ENCODE measurements around the gene ALS2CL.

The ALS2CL gene

GRCh38 chr3:46714728-46715506 lies 21.4 kb upstream of the ALS2CL start:
- no peak for FAIRE-seq
- no peak for DNase-seq (ENCODE audit: insufficient read length)
- no peak for TF ChIP-seq POLR2AphosphoS5 (IDR thresholded peaks at IDR 0.05; ENCODE audit: low read depth, low read length)
- no peak for TF ChIP-seq POLR2A (IDR thresholded peaks at IDR 0.05; ENCODE audit: low read depth, low read length)
- no peak for TF ChIP-seq TAF1 (IDR thresholded peaks at IDR 0.05; ENCODE audit: borderline replicate concordance, low read depth, low read length)

DNA sequence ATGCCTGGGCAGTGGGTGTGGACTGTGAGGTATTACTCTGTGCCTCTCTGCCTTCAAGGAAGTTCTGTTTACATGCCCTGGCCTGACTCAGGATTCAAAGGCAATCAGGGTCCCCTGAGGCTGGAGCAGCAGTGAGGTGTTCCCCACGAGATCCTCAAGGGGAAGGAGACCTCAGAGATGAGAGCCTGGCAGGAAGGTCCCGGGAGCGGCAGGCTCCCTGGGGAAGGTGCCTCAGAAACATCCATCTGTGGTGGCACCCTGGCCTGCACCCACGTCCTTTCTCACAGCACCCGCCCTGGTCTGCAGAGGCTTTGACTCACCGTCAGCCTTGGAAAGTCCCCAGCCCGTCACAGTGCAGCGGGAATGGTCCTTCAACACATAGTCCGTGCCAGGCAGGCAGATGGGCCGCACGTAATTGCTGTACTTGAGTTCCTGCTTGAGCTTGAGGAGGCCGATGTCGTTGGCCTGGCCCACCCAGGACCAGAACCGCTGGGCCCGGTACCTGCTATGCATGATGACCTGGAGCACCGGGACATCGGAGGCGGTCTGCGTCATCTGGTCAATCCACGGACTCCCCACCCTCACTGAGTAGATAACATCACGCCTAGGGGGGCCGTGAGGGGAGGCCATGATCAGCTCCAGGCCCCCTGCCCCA lies 20.5 kb upstream of the ALS2CL start:
- FAIRE-seq, result peak; percentile 98
- TF ChIP-seq POLR2A (IDR thresholded peaks at IDR 0.05; ENCODE audit: low read depth, low read length) (peak; percentile 48; the same call in 1 of the 2 replicates), POLR2AphosphoS5 (IDR thresholded peaks at IDR 0.05; ENCODE audit: low read depth, low read length) (no peak; the same call in 1 of the 2 replicates)
- DNase-seq (ENCODE audit: insufficient read length), result peak; percentile 66

DNA sequence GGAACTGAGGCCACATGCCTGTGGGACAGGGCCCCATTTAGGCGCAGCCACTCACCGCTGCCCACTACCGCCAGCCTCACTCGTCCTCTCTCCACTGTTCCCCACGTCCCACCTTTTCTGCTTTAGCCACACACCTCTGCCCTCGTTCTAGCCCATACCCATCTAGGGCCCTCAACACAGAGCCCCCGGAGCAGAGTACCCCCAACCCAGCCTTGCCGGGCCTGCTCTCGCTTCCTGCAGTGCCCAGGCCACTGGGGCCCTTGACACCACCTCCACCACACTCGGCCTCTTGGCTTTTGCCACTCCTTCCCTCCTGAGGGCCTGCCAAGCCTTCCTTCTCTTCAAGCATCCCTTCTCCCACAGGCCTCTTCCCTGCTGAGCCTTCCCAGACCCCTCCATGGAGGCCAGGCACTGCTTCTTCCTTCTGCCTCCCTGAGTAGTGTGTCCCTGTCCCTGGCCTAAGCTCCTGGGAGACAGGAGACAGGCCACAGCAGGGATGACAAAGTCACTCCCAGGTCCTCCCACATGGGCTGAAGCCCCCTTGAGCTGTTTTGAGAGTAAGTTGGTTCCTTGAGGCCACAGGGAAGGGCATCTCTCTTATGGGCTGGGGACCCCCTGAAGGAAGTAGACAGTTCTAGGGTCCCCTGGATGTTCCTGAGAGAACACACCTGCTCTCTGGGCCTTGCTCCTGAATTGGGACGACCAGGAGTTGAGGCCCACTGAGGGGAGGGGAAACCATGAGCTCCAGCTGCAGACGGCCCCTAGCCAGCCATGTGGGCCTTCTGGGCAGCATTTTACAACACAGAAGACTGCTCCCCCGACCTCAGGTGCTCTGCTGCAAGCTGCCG lies 19.8 kb upstream of the ALS2CL start:
- peak; percentile 64 for FAIRE-seq
- DNase-seq (ENCODE audit: insufficient read length), result no peak
- TF ChIP-seq TAF1 (IDR thresholded peaks at IDR 0.05; ENCODE audit: borderline replicate concordance, low read depth, low read length) (no peak), POLR2AphosphoS5 (IDR thresholded peaks at IDR 0.05; ENCODE audit: low read depth, low read length) (no peak)

DNA sequence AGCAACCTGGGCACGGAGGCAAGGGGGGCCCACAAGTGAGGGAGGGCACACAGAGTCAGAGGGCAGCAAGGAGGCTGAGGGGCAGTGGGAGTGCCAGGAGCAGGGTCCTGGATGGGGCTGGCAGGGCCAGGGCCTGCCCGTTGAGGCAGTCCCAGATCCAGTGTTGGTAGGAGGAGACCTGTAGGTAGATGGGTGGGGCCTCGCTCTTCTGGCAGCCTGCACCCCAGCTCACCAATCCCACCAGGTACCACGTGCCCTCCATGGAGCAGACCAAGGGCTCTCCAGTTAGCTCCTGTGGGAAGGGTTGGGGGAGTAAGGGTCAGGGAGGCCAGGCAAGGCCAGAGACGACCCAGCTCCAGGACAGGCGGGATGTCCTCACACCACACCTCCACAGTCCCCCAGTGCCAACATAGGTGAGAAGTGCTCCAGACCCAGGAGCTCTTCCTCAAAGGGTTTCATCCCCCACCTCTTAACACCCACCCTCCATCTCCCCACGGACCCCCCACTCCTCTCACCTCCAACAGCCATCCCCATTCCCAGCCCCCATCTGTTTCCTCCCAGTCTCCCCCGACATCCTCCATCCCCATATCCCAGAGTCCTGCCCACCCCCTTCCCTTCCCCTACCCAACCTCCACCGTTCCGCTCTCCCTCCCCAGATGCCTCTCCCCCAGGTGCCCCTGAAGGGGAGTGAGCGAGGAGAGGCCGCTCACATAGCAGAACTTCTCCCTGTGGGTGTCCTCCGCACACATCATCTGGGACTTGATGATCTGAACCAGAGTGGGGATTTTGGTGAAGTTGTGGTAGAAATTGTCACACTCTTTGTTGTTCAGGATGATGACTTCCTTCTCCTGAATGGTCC lies 18.9 kb upstream of the ALS2CL start:
- FAIRE-seq, result no peak
- no peak for DNase-seq (ENCODE audit: insufficient read length)

DNA sequence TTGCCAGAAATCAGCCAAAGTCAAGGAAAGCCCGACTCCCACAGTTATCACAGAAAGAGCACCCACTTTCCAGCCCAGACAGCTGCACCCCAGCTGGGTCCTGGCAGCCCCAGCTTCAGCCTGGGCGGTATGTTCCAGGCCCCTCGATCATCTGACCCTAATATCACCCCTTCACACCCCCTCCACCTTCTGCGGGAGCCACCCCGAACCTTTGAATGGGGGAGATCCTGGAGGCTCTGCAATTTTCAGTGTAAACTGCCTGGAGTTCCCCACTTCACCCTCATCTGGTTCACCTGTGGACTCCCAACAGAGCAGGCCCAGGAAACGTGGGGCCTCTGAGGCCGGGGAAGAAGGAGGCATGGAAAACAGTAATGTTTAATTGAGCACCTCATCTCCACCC lies 18.3 kb upstream of the ALS2CL start:
- FAIRE-seq (no peak), DNase-seq (ENCODE audit: insufficient read length) (no peak)
- TF ChIP-seq TAF1 (IDR thresholded peaks at IDR 0.05; ENCODE audit: borderline replicate concordance, low read depth, low read length), result no peak
- TF ChIP-seq POLR2AphosphoS5 (IDR thresholded peaks at IDR 0.05; ENCODE audit: low read depth, low read length), result no peak
- no peak for TF ChIP-seq POLR2A (IDR thresholded peaks at IDR 0.05; ENCODE audit: low read depth, low read length)

More for the DNA sequence above, 18.9 kb upstream of the ALS2CL start:
- no peak for TF ChIP-seq POLR2A (IDR thresholded peaks at IDR 0.05; ENCODE audit: low read depth, low read length)
- TF ChIP-seq TAF1 (IDR thresholded peaks at IDR 0.05; ENCODE audit: borderline replicate concordance, low read depth, low read length), result no peak
- no peak for TF ChIP-seq POLR2AphosphoS5 (IDR thresholded peaks at IDR 0.05; ENCODE audit: low read depth, low read length)

- no peak for DNase-seq (ENCODE audit: insufficient read length)
- FAIRE-seq, result no peak
- no peak for TF ChIP-seq POLR2A (IDR thresholded peaks at IDR 0.05; ENCODE audit: low read depth, low read length)
- TF ChIP-seq POLR2AphosphoS5 (IDR thresholded peaks at IDR 0.05; ENCODE audit: low read depth, low read length), result no peak
- no peak for TF ChIP-seq TAF1 (IDR thresholded peaks at IDR 0.05; ENCODE audit: borderline replicate concordance, low read depth, low read length)
Observed at GRCh38 chr3:46711305-46711704, 17.8 kb upstream of the ALS2CL start.

- DNase-seq (ENCODE audit: insufficient read length) (no peak), FAIRE-seq (no peak)
- no peak for TF ChIP-seq TAF1 (IDR thresholded peaks at IDR 0.05; ENCODE audit: borderline replicate concordance, low read depth, low read length)
- no peak for TF ChIP-seq POLR2A (IDR thresholded peaks at IDR 0.05; ENCODE audit: low read depth, low read length)
- no peak for TF ChIP-seq POLR2AphosphoS5 (IDR thresholded peaks at IDR 0.05; ENCODE audit: low read depth, low read length)
Observed at GRCh38 chr3:46710671-46711295, 17.3 kb upstream of the ALS2CL start.

GRCh38 chr3:46710229-46710628 lies 16.8 kb upstream of the ALS2CL start:
- TF ChIP-seq POLR2AphosphoS5 (IDR thresholded peaks at IDR 0.05; ENCODE audit: low read depth, low read length) (no peak), TAF1 (IDR thresholded peaks at IDR 0.05; ENCODE audit: borderline replicate concordance, low read depth, low read length) (no peak), POLR2A (IDR thresholded peaks at IDR 0.05; ENCODE audit: low read depth, low read length) (no peak)
- DNase-seq (ENCODE audit: insufficient read length), result peak; percentile 21
- FAIRE-seq, result no peak

GRCh38 chr3:46709721-46710120 lies 16.2 kb upstream of the ALS2CL start:
- no peak for FAIRE-seq
- DNase-seq (ENCODE audit: insufficient read length), result peak; percentile 7
- TF ChIP-seq POLR2A (IDR thresholded peaks at IDR 0.05; ENCODE audit: low read depth, low read length) (no peak), TAF1 (IDR thresholded peaks at IDR 0.05; ENCODE audit: borderline replicate concordance, low read depth, low read length) (no peak), POLR2AphosphoS5 (IDR thresholded peaks at IDR 0.05; ENCODE audit: low read depth, low read length) (no peak)

GRCh38 chr3:46709157-46709654 lies 15.7 kb upstream of the ALS2CL start:
- DNase-seq (ENCODE audit: insufficient read length), result peak; percentile 2
- no peak for TF ChIP-seq TAF1 (IDR thresholded peaks at IDR 0.05; ENCODE audit: borderline replicate concordance, low read depth, low read length)
- TF ChIP-seq POLR2AphosphoS5 (IDR thresholded peaks at IDR 0.05; ENCODE audit: low read depth, low read length), result no peak
- TF ChIP-seq POLR2A (IDR thresholded peaks at IDR 0.05; ENCODE audit: low read depth, low read length), result no peak
- no peak for FAIRE-seq

Measured in GM12892 (cell line).